ENCODE data around the gene UCMA. TPM values are rescaled to one million over a fixed set of nuclear protein-coding genes. Genes with fewer than 3 reads are reported as not detected.

The UCMA gene
- total RNA-seq, 1 donor from 2014 or later: not detected

DNA sequence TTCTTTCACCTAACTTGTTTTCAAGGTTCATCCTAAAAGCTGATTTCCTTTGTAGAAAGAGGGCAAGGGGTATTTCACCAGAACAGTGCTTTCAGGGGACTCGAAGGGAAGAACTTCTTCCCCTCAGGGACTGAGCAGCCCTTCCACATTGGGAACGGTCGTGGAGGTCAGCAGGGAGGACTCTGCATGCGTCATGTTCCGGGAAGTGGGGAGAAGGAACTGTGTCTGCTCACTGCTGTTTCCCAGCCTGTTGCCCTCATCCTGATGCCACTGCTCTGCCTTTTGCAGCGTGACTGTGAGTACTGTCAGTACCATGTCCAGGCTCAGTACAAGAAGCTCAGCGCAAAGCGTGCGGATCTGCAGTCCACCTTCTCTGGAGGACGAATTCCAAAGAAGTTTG lies 45.6 kb downstream of the UCMA start:
- peaks cover 4% of the 10 kb centered on the region for H3K9me3 Mint-ChIP-seq (ENCODE audit: low read depth)
- TF ChIP-seq, protein P1, sequence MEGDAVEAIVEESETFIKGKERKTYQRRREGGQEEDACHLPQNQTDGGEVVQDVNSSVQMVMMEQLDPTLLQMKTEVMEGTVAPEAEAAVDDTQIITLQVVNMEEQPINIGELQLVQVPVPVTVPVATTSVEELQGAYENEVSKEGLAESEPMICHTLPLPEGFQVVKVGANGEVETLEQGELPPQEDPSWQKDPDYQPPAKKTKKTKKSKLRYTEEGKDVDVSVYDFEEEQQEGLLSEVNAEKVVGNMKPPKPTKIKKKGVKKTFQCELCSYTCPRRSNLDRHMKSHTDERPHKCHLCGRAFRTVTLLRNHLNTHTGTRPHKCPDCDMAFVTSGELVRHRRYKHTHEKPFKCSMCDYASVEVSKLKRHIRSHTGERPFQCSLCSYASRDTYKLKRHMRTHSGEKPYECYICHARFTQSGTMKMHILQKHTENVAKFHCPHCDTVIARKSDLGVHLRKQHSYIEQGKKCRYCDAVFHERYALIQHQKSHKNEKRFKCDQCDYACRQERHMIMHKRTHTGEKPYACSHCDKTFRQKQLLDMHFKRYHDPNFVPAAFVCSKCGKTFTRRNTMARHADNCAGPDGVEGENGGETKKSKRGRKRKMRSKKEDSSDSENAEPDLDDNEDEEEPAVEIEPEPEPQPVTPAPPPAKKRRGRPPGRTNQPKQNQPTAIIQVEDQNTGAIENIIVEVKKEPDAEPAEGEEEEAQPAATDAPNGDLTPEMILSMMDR (IDR thresholded peaks at IDR 0.05): no peak
- H3K27me3 Mint-ChIP-seq (ENCODE audit: low read depth): no peaks in the 10 kb centered on the region
- no peak overlapping the region for H3K27ac Mint-ChIP-seq (ENCODE audit: unreplicated experiment)
- H3K4me1 Mint-ChIP-seq (ENCODE audit: low read depth): no peaks in the 10 kb centered on the region
- H3K36me3 Mint-ChIP-seq (ENCODE audit: low read depth): peaks cover 6% of the 10 kb centered on the region
- no peak overlapping the region for H3K4me3 Mint-ChIP-seq (ENCODE audit: unreplicated experiment)
- no peak for DNase-seq (ENCODE audit: low spot score)

DNA sequence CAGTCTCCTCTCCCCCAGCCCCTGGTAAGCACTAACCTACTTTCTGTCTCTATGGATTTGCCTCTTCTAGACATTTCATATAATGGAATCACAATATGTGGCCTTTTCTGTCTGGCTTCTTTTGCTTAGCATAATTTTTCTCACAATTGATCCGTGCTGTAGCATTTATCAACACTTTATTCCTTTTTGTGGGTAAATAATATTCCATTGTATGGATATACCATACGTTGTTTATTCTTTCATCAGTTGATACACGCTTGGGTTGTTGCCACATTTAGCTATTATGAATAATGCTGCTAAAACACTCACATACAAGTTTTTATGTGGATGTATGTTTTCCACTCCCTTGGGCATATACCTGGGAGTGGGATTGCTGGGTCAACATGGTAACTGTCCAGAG lies 47.0 kb downstream of the UCMA start:
- H3K27ac Mint-ChIP-seq (ENCODE audit: unreplicated experiment): no peak overlapping the region
- DNase-seq (ENCODE audit: low spot score): no peak
- H3K36me3 Mint-ChIP-seq (ENCODE audit: low read depth): peaks cover 6% of the 10 kb centered on the region
- H3K9me3 Mint-ChIP-seq (ENCODE audit: low read depth): peaks cover 4% of the 10 kb centered on the region
- no peaks in the 10 kb centered on the region for H3K27me3 Mint-ChIP-seq (ENCODE audit: low read depth)
- H3K4me1 Mint-ChIP-seq (ENCODE audit: low read depth): no peaks in the 10 kb centered on the region
- H3K4me3 Mint-ChIP-seq (ENCODE audit: unreplicated experiment): no peak overlapping the region
- TF ChIP-seq, protein P1 (IDR thresholded peaks at IDR 0.05): no peak

DNA sequence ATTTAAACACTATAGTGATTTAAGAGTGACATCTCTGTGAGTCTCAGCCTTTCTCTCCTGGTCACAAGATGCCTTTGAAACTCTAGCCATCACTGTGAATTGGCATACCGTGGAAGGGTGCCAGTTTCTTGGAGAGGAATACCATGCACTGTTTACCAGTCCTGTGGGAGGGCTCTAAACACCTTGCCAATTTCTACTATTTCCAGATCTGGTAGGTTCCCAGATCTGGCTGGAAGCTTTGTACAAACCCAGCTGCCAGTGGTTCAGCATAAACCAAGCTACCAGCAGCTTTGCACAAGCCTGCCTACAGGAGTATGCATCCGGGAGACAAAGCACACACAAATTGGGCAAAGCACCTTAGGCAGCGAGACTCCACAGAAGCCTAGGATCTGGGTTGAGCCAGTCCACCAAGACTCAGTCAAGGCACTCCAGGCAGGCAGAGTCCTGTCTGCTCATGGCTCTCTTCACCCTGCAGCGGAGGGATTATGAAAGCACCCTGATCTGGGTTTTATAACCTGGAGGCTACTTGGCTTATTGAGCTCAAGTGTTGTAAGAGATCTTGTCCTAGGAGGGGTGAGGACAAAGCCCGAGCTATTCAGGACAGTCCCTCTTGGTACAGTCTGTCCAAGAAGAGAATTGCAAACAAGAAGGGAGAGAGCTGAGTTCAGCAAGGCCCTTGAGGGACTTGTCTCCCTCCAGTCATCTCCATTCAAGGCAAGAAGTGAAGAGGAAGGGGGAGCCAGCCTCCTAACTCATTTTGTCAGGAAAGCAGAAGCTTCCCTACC lies 49.3 kb downstream of the UCMA start:
- H3K4me1 Mint-ChIP-seq (ENCODE audit: low read depth): no peaks in the 10 kb centered on the region
- no peak overlapping the region for H3K4me3 Mint-ChIP-seq (ENCODE audit: unreplicated experiment)
- TF ChIP-seq, protein P1 (IDR thresholded peaks at IDR 0.05): no peak
- peaks cover 4% of the 10 kb centered on the region for H3K9me3 Mint-ChIP-seq (ENCODE audit: low read depth)
- peaks cover 6% of the 10 kb centered on the region for H3K36me3 Mint-ChIP-seq (ENCODE audit: low read depth)
- no peaks in the 10 kb centered on the region for H3K27me3 Mint-ChIP-seq (ENCODE audit: low read depth)
- no peak overlapping the region for H3K27ac Mint-ChIP-seq (ENCODE audit: unreplicated experiment)
- no peak for DNase-seq (ENCODE audit: low spot score)

DNA sequence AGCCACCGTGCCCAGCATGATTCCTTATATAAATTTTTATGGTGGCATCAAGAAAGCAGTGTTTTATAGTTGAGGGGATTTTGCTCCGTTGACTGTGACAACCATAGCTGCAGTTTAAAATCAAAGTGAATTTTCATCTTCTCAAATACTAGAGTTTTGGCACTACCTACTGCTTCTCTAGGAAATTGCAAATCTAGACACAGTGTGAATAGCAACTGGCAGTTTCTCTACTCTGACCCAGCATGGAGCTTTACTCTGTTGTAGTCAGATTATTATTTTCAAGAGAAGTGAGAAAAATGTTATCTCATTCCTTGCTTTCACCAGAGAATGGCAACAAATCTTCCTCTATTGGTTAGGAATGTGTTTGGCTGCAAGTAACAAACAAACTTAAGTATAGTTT lies 49.9 kb downstream of the UCMA start:
- H3K4me3 Mint-ChIP-seq (ENCODE audit: unreplicated experiment): no peak overlapping the region
- no peaks in the 10 kb centered on the region for H3K27me3 Mint-ChIP-seq (ENCODE audit: low read depth)
- H3K9me3 Mint-ChIP-seq (ENCODE audit: low read depth): peaks cover 4% of the 10 kb centered on the region
- DNase-seq (ENCODE audit: low spot score): no peak
- no peak overlapping the region for H3K27ac Mint-ChIP-seq (ENCODE audit: unreplicated experiment)
- TF ChIP-seq, protein P1 (IDR thresholded peaks at IDR 0.05): no peak
- no peaks in the 10 kb centered on the region for H3K4me1 Mint-ChIP-seq (ENCODE audit: low read depth)
- H3K36me3 Mint-ChIP-seq (ENCODE audit: low read depth): peaks cover 6% of the 10 kb centered on the region

DNA sequence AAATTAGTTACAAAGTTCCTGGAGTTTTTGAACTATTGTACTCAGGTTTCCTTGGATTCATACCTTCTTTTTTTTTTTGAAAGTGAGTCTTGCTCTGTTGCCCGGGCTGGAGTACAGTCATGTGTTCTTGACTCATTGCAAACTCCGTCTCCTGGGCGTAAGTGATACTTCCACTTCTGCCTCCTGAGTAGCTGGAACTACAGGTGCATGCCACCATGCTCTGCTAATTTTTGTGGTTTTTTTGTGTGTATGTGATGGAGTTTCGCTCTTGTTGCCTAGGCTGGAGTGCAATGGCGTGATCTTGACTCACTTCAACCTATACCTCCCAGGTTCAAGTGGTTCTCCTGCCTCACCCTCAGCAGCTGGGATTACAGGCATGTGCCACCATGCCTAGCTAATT lies 50.5 kb downstream of the UCMA start:
- no peak overlapping the region for H3K27ac Mint-ChIP-seq (ENCODE audit: unreplicated experiment)
- no peaks in the 10 kb centered on the region for H3K4me1 Mint-ChIP-seq (ENCODE audit: low read depth)

More for the DNA sequence above, 50.5 kb downstream of the UCMA start:
- TF ChIP-seq, protein P1 (IDR thresholded peaks at IDR 0.05): no peak
- Mint-ChIP-seq H3K36me3 (ENCODE audit: low read depth) (peaks cover 6% of the 10 kb centered on the region), H3K27me3 (ENCODE audit: low read depth) (no peaks in the 10 kb centered on the region), H3K9me3 (ENCODE audit: low read depth) (peaks cover 4% of the 10 kb centered on the region), H3K4me3 (ENCODE audit: unreplicated experiment) (no peak overlapping the region)
- no peak for DNase-seq (ENCODE audit: low spot score)
